ENCODE data around the gene TMEM161A.
"Not testable (repeated sequence)": the region's sequence is repeated elsewhere in the genome, so short reads cannot be mapped to it uniquely, and the experiment has no call there.

TMEM161A gene

DNA sequence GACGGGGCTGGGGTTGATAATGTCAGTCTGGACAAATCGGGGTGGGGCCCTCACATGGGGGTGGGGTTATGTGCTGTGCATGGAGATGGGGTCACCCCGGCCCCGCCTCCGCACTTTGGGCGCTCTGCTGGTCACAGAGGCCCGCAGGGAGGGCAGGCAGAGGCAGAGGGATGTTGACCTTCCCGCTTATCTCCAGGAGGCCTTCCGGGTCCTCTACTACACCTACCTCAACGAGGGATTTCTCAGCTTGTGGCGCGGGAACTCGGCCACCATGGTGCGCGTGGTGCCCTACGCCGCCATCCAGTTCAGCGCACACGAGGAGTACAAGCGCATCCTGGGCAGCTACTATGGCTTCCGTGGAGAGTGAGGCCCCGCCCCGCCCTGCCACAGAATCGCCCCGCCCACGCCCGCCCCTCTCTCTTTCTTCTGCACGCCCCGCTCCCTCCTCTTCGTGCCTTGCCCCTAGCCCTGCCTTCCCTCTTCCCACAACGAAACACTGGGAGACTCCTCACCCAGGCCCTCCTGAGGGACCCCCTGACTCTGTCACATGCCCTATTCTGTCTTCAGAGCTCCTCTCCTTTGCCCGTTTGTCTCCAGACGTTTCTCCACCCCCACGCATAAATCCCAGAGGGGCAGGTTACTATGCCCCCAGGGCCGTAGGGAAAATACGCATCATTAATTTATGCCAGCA is 32.8 kb downstream of the TMEM161A start:
- H3K4me3 ChIP-seq (ENCODE audit: low read length), result no peak overlapping the region
- TF ChIP-seq ZNF274 (IDR thresholded peaks at IDR 0.05; ENCODE audit: low read depth, low read length), result no peak

DNA sequence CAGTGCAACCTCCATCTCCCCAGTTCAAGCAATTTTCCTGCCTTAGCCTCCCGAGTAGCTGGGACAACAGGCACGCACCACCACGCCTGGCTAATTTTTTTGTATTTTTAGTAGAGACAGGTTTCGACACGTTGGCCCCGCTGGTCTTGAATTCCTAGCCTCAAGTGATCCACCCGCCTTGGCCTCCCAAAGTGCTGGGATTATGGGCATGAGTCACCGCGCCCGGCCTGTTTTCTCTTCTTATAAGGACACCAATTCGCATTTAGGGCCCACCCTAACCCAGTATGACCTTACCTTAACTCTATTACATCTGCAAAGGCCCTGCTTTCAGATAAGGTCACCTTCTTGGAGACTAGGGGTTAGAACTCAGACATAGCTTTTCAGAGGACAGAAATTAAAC is 35.1 kb downstream of the TMEM161A start:
- H3K4me3 ChIP-seq (ENCODE audit: low read length), result no peak overlapping the region
- no peak for TF ChIP-seq ZNF274 (IDR thresholded peaks at IDR 0.05; ENCODE audit: low read depth, low read length)

DNA sequence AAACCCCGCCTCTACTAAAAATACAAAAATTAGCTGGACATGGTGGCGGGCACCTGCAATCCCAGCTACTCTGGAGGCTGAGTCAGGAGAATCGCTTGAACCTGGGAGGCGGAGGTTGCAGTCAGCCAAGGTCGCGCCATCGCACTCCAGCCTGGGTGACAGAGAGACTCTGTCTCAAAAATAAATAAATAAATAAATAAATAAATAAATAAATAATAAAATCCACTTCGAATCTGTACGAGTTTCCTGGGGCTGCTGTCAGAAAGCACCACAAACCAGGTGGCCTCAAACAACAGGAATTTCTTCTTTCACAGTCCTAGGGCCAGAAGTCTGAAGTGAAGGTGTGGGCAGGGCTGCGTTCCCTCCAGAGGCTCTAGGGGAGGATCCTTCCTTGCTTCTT is 35.7 kb downstream of the TMEM161A start:
- H3K4me3 ChIP-seq (ENCODE audit: low read length), result not testable (repeated sequence)

GRCh38 chr19:19101540-19101939 is 36.7 kb downstream of the TMEM161A start:
- H3K4me3 ChIP-seq (ENCODE audit: low read length), result no peak overlapping the region
- no peak for TF ChIP-seq ZNF274 (IDR thresholded peaks at IDR 0.05; ENCODE audit: low read depth, low read length)

DNA sequence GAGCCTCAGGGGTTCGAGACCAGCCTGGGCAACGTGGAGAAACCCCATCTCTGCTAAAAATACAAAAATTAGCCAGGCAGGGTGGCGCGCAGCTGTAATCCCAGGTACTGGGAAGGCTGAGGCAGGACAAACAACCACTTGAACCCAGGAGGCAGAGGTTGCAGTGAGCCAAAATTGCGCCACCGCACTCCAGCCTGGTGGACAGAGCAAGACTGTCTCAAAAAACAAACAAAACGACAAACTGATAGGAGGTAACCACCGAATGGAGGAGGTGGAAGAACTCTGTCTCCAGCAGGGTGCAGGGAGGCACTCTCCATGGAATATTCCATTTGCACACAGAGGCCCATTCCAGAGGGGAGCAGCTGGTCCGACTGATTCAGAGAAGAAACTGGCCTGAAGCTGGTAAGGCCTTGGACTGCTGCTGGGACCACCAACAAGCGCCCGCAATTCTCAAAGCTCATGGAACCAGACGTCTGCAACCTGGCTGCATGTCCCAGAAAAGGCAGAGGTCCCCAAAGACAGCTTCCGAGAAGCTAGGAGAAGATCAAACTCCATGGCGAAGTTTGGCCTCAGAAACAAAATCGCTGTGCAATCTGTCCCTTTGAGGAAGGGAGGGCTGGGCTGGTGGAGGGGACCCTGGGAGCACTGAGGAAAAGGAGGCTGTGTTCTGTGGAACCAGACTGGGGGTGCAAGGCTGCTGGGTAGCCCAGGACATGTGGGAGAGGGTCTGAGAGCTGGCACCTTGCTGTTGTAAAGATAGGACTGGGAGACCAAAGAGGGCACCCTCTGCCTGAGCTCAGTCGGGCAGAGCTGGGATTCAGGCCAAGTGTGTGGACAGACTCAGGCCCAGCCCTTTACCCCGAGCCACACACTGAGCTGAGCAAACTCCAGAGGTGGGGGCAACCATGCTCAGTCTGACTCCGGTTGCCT is 39.3 kb downstream of the TMEM161A start:
- TF ChIP-seq ZNF274 (IDR thresholded peaks at IDR 0.05; ENCODE audit: low read depth, low read length), result no peak
- H3K4me3 ChIP-seq (ENCODE audit: low read length), result no peak overlapping the region

GRCh38 chr19:19098084-19098702 is 40.1 kb downstream of the TMEM161A start:
- TF ChIP-seq ZNF274 (IDR thresholded peaks at IDR 0.05; ENCODE audit: low read depth, low read length), result no peak
- no peak overlapping the region for H3K4me3 ChIP-seq (ENCODE audit: low read length)

- no peak overlapping the region for H3K4me3 ChIP-seq (ENCODE audit: low read length)
- TF ChIP-seq ZNF274 (IDR thresholded peaks at IDR 0.05; ENCODE audit: low read depth, low read length), result no peak
Measured at GRCh38 chr19:19096641-19097627, 41.3 kb downstream of the TMEM161A start.

DNA sequence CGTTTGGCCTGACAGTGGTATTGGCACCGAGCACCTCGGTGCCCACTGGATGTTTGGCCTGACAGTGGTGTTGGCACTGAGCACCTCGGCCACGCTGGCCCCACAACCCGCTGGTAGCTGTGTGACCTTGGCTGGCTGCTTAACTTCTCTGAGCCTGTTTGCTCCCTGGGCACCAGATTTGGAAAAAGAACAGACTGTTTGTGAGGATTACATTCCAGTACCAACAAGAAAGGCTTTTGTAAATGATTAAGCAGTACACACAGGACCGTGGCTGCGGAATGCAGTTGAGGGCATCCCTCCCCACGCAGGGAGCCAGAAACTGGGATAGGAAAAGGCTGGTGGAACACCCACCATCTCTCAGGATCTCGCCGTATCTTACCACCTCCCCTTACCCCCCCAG is 42.6 kb downstream of the TMEM161A start:
- no peak overlapping the region for H3K4me3 ChIP-seq (ENCODE audit: low read length)
- TF ChIP-seq ZNF274 (IDR thresholded peaks at IDR 0.05; ENCODE audit: low read depth, low read length), result no peak

- H3K4me3 ChIP-seq (ENCODE audit: low read length), result no peak overlapping the region
- no peak for TF ChIP-seq ZNF274 (IDR thresholded peaks at IDR 0.05; ENCODE audit: low read depth, low read length)
Measured at GRCh38 chr19:19094513-19094912, 43.8 kb downstream of the TMEM161A start.

DNA sequence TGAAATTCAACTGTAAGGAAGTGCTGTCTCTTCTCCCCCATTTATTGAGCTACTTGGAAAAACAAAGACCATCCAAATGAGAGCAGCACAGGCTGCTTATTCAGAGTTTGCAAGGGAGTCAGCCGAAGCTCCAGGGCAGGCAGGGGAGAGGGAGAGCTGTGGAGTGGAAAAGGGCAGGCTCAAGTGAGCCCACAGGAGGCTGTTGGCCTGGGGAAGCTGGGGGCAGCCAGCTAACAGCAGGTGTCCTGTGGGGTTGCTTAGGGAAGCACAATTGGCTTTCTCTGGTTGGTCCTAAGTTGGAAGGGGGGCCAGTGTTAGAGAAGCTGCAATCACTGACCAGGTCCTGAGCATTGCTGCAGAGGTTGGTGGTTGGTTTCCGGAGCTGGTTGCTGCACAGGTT is 50.6 kb downstream of the TMEM161A start:
- no peak for TF ChIP-seq ZNF274 (IDR thresholded peaks at IDR 0.05; ENCODE audit: low read depth, low read length)
- H3K4me3 ChIP-seq (ENCODE audit: low read length), result no peak overlapping the region

- no peak for TF ChIP-seq ZNF274 (IDR thresholded peaks at IDR 0.05; ENCODE audit: low read depth, low read length)
- no peak overlapping the region for H3K4me3 ChIP-seq (ENCODE audit: low read length)
Measured at GRCh38 chr19:19083413-19084178, 54.7 kb downstream of the TMEM161A start.

DNA sequence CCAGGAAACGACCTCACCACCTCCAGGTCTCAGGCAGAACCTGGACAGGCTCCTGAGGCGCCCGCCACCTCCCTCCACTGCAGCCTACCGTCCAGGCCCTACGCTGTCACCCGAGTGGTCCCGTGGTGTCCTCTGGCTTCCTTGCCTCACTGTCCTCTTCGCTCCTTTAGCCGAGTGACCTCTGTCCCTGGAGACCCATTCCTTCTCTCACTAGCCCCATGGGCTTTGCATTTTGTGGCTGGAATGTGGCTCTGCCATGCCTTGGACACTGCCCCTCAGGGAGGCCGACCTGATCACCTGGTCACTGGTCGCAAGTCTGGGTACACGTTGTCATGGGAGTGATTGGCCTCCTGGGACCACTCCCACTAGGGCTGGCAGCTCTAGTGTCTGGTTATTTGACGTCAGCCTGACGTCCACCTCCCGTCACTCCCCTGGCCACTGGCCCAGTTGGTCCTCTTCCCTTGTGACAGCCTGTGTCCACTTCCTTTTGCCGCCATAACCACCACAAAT is 56.6 kb downstream of the TMEM161A start:
- no peak overlapping the region for H3K4me3 ChIP-seq (ENCODE audit: low read length)
- TF ChIP-seq ZNF274 (IDR thresholded peaks at IDR 0.05; ENCODE audit: low read depth, low read length), result no peak

DNA sequence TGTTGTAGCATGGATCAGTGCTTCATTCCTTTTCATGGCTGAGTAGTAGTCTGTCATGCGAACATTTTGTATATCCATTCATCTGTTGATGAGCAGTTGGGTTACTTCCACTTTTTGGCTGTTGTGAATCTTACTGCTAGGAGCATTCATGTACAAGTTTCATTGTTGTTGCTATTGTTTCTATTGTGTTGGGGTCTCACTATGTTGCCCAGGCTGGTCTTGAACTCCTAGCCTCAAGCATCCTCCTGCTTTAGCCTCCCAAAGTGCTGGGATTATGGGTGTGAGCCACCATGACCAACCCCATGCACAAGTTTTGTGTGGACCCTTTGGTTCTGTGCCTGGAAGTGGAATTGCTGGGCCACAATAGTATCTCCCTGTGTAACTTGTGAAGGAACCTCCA is 58.7 kb downstream of the TMEM161A start:
- no peak overlapping the region for H3K4me3 ChIP-seq (ENCODE audit: low read length)
- no peak for TF ChIP-seq ZNF274 (IDR thresholded peaks at IDR 0.05; ENCODE audit: low read depth, low read length)
